Keratinocyte (primary cell): ENCODE measurements around the gene SSBP2. TPM values are rescaled to one million over a fixed set of nuclear protein-coding genes. Genes with fewer than 3 reads are reported as not detected.

Experiments used
- DNase-seq: peaks from one replicate; pipeline ENCODE4 v3.0.0-alpha.2; 2011; ENCODE audit warnings: low read depth, missing footprints, low spot score
- FAIRE-seq: peaks from 2 replicates; lab custom pipeline; 2011; peaks lifted over from hg19 to GRCh38; lab: Jason Lieb, UNC
- H2AFZ ChIP-seq: 2 replicates; pipeline ENCODE4 v1.6.0; 2012; ENCODE audit warnings: low read length, control low read depth, inconsistent platforms; ENCODE audit not compliant: control insufficient read depth
- H3K27ac ChIP-seq: 2 replicates; pipeline ENCODE4 v1.5.1; 2011; ENCODE audit warnings: low read length; ENCODE audit not compliant: control insufficient read depth, insufficient read depth
- H3K27me3 ChIP-seq: 3 replicates; pipeline ENCODE4 v1.6.0; 2011; ENCODE audit warnings: low read length; ENCODE audit not compliant: control insufficient read depth, insufficient read depth; ENCODE audit errors: extremely low read depth
- H3K36me3 ChIP-seq, 2 experiments: 2 replicates in 1 of 2; 3 replicates in 1 of 2; pipeline ENCODE4 v1.5.1; 2011; ENCODE audit warnings: low read length in 2 of 2, mild to moderate bottlenecking in 1 of 2; ENCODE audit not compliant: control insufficient read depth in 2 of 2, insufficient read depth in 2 of 2; ENCODE audit errors: extremely low read depth in 1 of 2
- H3K4me1 ChIP-seq: 3 replicates; pipeline ENCODE4 v1.5.1; 2011; ENCODE audit warnings: low read length; ENCODE audit not compliant: control insufficient read depth, insufficient read depth; ENCODE audit errors: extremely low read depth
- H3K4me2 ChIP-seq: 3 replicates; pipeline ENCODE4 v1.6.0; 2011; ENCODE audit warnings: low read depth, low read length; ENCODE audit not compliant: control insufficient read depth, insufficient read depth; ENCODE audit errors: extremely low read depth
- H3K4me3 ChIP-seq, 3 experiments: fragments of 200-600 bp in 1 of 3; sonication (generic) in 1 of 3; 2 replicates in 2 of 3; 3 replicates in 1 of 3; pipeline ENCODE4 v1.5.1; 2011 to 2016; ENCODE audit warnings: low read length in 3 of 3, mild to moderate bottlenecking in 3 of 3, control low read depth in 2 of 3, inconsistent platforms in 1 of 3, low read depth in 1 of 3, mixed read lengths in 1 of 3, mixed run types in 1 of 3, moderate library complexity in 1 of 3; ENCODE audit not compliant: control insufficient read depth in 2 of 3, insufficient read depth in 2 of 3; ENCODE audit errors: extremely low read depth in 1 of 3
- H3K79me2 ChIP-seq: 2 replicates; pipeline ENCODE4 v1.6.0; 2012; ENCODE audit warnings: low read length; ENCODE audit not compliant: control insufficient read depth, insufficient read depth
- H3K9ac ChIP-seq: 3 replicates; pipeline ENCODE4 v1.6.0; 2011; ENCODE audit warnings: low read length; ENCODE audit not compliant: control insufficient read depth, insufficient read depth; ENCODE audit errors: extremely low read depth
- H3K9me1 ChIP-seq: 3 replicates; pipeline ENCODE4 v1.6.0; 2011; ENCODE audit warnings: low read length; ENCODE audit not compliant: control insufficient read depth, insufficient read depth; ENCODE audit errors: extremely low read depth
- H3K9me3 ChIP-seq: 2 replicates; pipeline ENCODE4 v1.5.1; 2012; ENCODE audit warnings: low read depth, low read length; ENCODE audit not compliant: control insufficient read depth
- H4K20me1 ChIP-seq: 3 replicates; pipeline ENCODE4 v1.6.0; 2011; ENCODE audit warnings: low read length; ENCODE audit not compliant: control insufficient read depth, insufficient read depth; ENCODE audit errors: extremely low read depth
- EZH2 ChIP-seq: IDR thresholded peaks from one replicate; pipeline ENCODE4 v1.6.1; 2012; ENCODE audit warnings: inconsistent platforms, mild to moderate bottlenecking, low read length, moderate library complexity
- dilution Hi-C: fragments of 300-500 bp; cut with MboI; formaldehyde crosslinking; loops from one replicate; pipeline ENCODE4 v1.7.0; 2020; ENCODE audit warnings: low sequenced_read_pairs; ENCODE audit not compliant: extremely low pct_ligation_motif_present
- polyA plus RNA-seq, 5 experiments: library from polyadenylated mRNA; depleted of rRNA in 3 of 5; stranded (reverse) in 3 of 5; stranded (forward) in 1 of 5; unstranded in 1 of 5; fragments of >200 nt; gene quantifications; 1 replicate in 1 of 5; 2 replicates in 3 of 5; 3 replicates in 1 of 5; pipeline versions ENCODE4 v1.2.1 to v1.2.3, GENCODE V29; 2011 to 2012; ENCODE audit warnings: missing spikeins in 2 of 5, low read depth in 1 of 5, low replicate concordance in 1 of 5
- TF ChIP-seq, protein P1 (sequence below), 3 experiments: IDR thresholded peaks in 1 of 3; conservative IDR thresholded peaks in 1 of 3; optimal IDR thresholded peaks in 1 of 3; 2 replicates in 2 of 3; 3 replicates in 1 of 3; pipeline versions ENCODE3 to v1.5.1; 2011; ENCODE audit warnings: low read length in 3 of 3, mild to moderate bottlenecking in 3 of 3, moderate library complexity in 2 of 3, control low read depth in 1 of 3, inconsistent platforms in 1 of 3; ENCODE audit not compliant: insufficient read depth in 2 of 3; ENCODE audit errors: extremely low read depth in 1 of 3

SSBP2 gene
- polyA plus RNA-seq, 1 donor (not counting 4 experiments of a cell fraction or from before 2014, with no cell fraction given) = 14.6 TPM

DNA sequence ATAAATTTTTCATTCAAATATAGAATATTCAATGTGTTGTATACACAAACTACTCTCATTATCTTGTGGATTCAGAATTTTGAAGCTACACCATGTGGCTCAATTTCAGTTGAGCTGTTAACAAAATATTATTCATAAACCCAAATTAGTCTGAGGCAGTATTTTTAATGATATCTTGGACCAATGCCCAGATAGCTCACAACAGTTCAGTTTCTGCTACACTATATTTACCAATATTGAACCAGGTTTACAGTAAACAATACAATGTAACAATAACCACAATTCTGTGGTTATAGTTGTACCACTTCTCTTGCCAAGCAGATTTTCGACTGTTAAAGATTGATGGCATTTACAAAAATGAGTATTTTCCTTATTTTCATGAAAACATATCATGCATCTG, 99.9 kb downstream of the SSBP2 start:
- no peaks in the 10 kb centered on the region for H3K27me3 ChIP-seq
- H3K36me3 ChIP-seq = no peaks in the 10 kb centered on the region
- dilution Hi-C loops = no loop called here
- TF ChIP-seq, protein P1, sequence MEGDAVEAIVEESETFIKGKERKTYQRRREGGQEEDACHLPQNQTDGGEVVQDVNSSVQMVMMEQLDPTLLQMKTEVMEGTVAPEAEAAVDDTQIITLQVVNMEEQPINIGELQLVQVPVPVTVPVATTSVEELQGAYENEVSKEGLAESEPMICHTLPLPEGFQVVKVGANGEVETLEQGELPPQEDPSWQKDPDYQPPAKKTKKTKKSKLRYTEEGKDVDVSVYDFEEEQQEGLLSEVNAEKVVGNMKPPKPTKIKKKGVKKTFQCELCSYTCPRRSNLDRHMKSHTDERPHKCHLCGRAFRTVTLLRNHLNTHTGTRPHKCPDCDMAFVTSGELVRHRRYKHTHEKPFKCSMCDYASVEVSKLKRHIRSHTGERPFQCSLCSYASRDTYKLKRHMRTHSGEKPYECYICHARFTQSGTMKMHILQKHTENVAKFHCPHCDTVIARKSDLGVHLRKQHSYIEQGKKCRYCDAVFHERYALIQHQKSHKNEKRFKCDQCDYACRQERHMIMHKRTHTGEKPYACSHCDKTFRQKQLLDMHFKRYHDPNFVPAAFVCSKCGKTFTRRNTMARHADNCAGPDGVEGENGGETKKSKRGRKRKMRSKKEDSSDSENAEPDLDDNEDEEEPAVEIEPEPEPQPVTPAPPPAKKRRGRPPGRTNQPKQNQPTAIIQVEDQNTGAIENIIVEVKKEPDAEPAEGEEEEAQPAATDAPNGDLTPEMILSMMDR (optimal IDR thresholded peaks at IDR 0.05 in 1 of 3, IDR thresholded peaks at IDR 0.05 in 1 of 3, conservative IDR thresholded peaks at IDR 0.05 in 1 of 3; ENCODE audit: extremely low read depth in 1 of 3, insufficient read depth in 2 of 3, low read length in 3 of 3) = no peak
- TF ChIP-seq EZH2 = no peak
- DNase-seq (no peak), FAIRE-seq (no peak)
- H3K79me2 ChIP-seq = no peaks in the 10 kb centered on the region
- no peaks in the 10 kb centered on the region for H3K4me1 ChIP-seq
- H2AFZ ChIP-seq = no peak overlapping the region
- no peak overlapping the region for H3K4me3 ChIP-seq
- H3K9me1 ChIP-seq = no peaks in the 10 kb centered on the region
- no peaks in the 10 kb centered on the region for H4K20me1 ChIP-seq
- no peak overlapping the region for H3K9ac ChIP-seq
- no peaks in the 10 kb centered on the region for H3K9me3 ChIP-seq
- H3K4me2 ChIP-seq = no peak overlapping the region
- no peak overlapping the region for H3K27ac ChIP-seq

DNA sequence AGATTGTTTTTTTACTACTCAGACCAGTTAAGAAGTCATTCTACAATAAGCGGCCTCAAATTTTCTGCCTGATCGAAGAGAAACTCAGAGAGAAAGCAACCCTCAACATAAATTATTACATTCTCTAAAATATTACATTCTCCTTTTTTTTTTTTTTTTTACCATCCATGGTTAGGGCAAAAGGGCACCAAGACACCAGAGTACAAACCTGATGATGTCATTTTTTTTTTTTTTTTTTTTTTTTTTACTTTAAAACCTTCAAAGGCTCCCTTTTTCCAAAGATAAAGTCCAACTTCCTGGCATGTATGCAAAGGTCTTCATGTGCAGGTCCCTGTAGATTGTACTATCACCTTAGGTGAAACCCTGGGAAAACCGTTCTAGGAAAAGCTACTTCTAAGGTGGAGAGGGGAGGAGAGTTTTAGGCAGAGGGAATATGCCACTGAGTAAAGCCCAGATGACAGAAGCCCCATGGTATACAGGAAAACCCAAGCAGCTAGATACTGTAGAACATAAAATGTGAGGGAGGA, 104.4 kb downstream of the SSBP2 start:
- Histone ChIP-seq H3K9me3 (no peaks in the 10 kb centered on the region), H3K36me3 (no peaks in the 10 kb centered on the region), H3K27ac (no peak overlapping the region), H3K9me1 (no peaks in the 10 kb centered on the region), H3K4me3 (no peak overlapping the region), H3K27me3 (no peaks in the 10 kb centered on the region), H3K4me1 (no peaks in the 10 kb centered on the region), H3K79me2 (no peaks in the 10 kb centered on the region), H3K9ac (no peak overlapping the region), H4K20me1 (no peaks in the 10 kb centered on the region), H2AFZ (no peak overlapping the region), H3K4me2 (no peak overlapping the region)
- no peak for FAIRE-seq
- dilution Hi-C loops = no loop called here
- DNase-seq = no peak
- TF ChIP-seq, protein P1 (optimal IDR thresholded peaks at IDR 0.05 in 1 of 3, IDR thresholded peaks at IDR 0.05 in 1 of 3, conservative IDR thresholded peaks at IDR 0.05 in 1 of 3; ENCODE audit: extremely low read depth in 1 of 3, insufficient read depth in 2 of 3, low read length in 3 of 3) = no peak
- no peak for TF ChIP-seq EZH2
